ENCODE measurements around the gene ACO2.

Gene ACO2

DNA sequence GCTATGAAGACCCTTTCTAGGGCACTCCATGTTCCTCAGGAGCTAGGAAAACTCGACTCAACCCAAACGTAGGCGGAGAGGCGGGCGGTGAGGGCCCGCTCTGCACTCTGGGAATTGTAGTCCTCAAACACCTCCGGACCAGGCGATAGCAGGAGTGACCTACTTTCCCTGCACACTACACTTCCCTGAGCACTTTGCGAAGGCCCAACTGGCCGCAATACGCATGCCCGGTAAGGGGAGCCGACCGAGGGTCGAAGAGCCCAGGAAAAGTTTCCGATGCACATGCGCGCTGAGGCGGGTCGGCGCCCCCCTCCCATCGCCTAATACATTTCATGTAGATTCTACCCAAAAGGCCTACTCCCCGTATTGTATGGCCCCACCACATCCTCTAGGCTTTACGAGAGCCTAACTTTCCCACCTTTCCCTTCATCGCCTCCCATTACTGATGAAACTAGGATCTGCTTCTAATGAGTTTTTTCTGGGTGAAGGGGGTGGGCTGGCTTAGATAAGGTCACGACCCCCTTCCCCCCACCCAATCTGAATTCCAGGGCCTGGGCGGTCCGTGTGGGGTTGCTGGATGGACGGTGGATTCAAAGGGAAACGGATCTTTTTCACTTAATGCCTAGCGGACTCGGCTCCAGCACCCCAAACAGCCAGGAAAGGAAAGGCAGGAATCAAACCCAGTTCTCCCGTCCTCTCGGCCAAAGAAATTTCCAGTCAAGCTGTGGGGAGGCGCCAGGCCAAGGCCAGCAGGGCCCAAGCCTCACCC is 24.4 kb upstream of the ACO2 start:
- Histone ChIP-seq H3K9ac (ENCODE audit: low read length) (peak overlapping the region; percentile 93), H4K20me1 (ENCODE audit: insufficient read depth, low read length) (peaks cover 7% of the 10 kb centered on the region; the same call in 1 of the 2 replicates), H3K27ac (ENCODE audit: low read length) (peak overlapping the region; percentile 87), H3K79me2 (ENCODE audit: low read length) (peaks cover 77% of the 10 kb centered on the region), H3K4me2 (ENCODE audit: low read length) (peak overlapping the region; percentile 92), H3K4me3 (ENCODE audit: low read length) (peak overlapping the region; percentile 84), H3K4me1 (ENCODE audit: low read length) (peaks cover 14% of the 10 kb centered on the region), H3K36me3 (replicated peaks; ENCODE audit: low read depth, low read length) (peaks cover 12% of the 10 kb centered on the region), H2AFZ (ENCODE audit: low read depth, low read length) (0 out of 2 replicates have a peak overlapping the region, but pooled peaks have one; percentile 12), H3K27me3 (ENCODE audit: low read depth, low read length) (no peaks in the 10 kb centered on the region), H3K9me3 (ENCODE audit: insufficient read depth, low read length) (no peaks in the 10 kb centered on the region)
- TF ChIP-seq, protein P1, sequence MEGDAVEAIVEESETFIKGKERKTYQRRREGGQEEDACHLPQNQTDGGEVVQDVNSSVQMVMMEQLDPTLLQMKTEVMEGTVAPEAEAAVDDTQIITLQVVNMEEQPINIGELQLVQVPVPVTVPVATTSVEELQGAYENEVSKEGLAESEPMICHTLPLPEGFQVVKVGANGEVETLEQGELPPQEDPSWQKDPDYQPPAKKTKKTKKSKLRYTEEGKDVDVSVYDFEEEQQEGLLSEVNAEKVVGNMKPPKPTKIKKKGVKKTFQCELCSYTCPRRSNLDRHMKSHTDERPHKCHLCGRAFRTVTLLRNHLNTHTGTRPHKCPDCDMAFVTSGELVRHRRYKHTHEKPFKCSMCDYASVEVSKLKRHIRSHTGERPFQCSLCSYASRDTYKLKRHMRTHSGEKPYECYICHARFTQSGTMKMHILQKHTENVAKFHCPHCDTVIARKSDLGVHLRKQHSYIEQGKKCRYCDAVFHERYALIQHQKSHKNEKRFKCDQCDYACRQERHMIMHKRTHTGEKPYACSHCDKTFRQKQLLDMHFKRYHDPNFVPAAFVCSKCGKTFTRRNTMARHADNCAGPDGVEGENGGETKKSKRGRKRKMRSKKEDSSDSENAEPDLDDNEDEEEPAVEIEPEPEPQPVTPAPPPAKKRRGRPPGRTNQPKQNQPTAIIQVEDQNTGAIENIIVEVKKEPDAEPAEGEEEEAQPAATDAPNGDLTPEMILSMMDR (IDR thresholded peaks at IDR 0.05; ENCODE audit: low read depth, low read length): no peak

GRCh38 chr22:41445129-41446056 is 23.5 kb upstream of the ACO2 start:
- Histone ChIP-seq H3K4me1 (ENCODE audit: low read length) (peaks cover 14% of the 10 kb centered on the region), H3K4me2 (ENCODE audit: low read length) (peak overlapping the region; percentile 92), H2AFZ (ENCODE audit: low read depth, low read length) (no peak overlapping the region), H3K9me3 (ENCODE audit: insufficient read depth, low read length) (no peaks in the 10 kb centered on the region), H3K9ac (ENCODE audit: low read length) (peak overlapping the region; percentile 93), H3K79me2 (ENCODE audit: low read length) (peaks cover 70% of the 10 kb centered on the region), H3K27ac (ENCODE audit: low read length) (peak overlapping the region; percentile 87), H3K36me3 (replicated peaks; ENCODE audit: low read depth, low read length) (peaks cover 9% of the 10 kb centered on the region), H4K20me1 (ENCODE audit: insufficient read depth, low read length) (peaks cover 7% of the 10 kb centered on the region; the same call in 1 of the 2 replicates), H3K27me3 (ENCODE audit: low read depth, low read length) (no peaks in the 10 kb centered on the region), H3K4me3 (ENCODE audit: low read length) (peak overlapping the region; percentile 84)
- TF ChIP-seq, protein P1 (IDR thresholded peaks at IDR 0.05; ENCODE audit: low read depth, low read length): no peak
- TF ChIP-seq EZH2phosphoT487 (IDR thresholded peaks at IDR 0.05; ENCODE audit: low read depth): no peak

DNA sequence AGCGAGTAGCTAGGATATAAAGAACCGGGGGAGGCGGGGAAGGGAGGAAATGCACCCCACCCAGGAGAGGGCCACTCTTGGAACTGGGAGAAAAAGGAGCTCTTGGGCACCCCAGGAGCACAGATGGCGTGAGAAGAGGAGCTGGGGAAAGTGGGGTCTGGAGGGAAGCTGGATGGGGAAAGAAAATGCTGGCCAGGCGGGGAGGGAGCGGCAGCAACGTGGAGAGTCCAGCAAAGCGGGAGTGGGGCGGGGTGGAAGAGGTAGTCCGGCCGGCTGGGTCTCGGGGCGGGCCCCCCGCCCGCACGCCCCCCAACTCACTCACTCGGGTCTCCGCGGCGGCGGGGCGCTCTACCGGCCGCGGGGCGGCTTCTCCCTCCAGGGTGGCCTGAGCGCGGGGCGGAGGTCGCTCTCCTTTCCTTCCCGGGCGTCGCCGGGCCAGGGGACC is 22.8 kb upstream of the ACO2 start:
- peak overlapping the region; percentile 93 for H3K9ac ChIP-seq (ENCODE audit: low read length)
- peaks cover 7% of the 10 kb centered on the region; the same call in 1 of the 2 replicates for H4K20me1 ChIP-seq (ENCODE audit: insufficient read depth, low read length)
- H3K27me3 ChIP-seq (ENCODE audit: low read depth, low read length): no peaks in the 10 kb centered on the region
- peak overlapping the region; percentile 87 for H3K27ac ChIP-seq (ENCODE audit: low read length)
- H3K79me2 ChIP-seq (ENCODE audit: low read length): peaks cover 64% of the 10 kb centered on the region
- peaks cover 9% of the 10 kb centered on the region for H3K36me3 ChIP-seq (replicated peaks; ENCODE audit: low read depth, low read length)
- no peak overlapping the region for H2AFZ ChIP-seq (ENCODE audit: low read depth, low read length)
- peak overlapping the region; percentile 92 for H3K4me2 ChIP-seq (ENCODE audit: low read length)
- peaks cover 14% of the 10 kb centered on the region for H3K4me1 ChIP-seq (ENCODE audit: low read length)
- peak overlapping the region; percentile 84 for H3K4me3 ChIP-seq (ENCODE audit: low read length)
- H3K9me3 ChIP-seq (ENCODE audit: insufficient read depth, low read length): no peaks in the 10 kb centered on the region
- TF ChIP-seq, protein P1 (IDR thresholded peaks at IDR 0.05; ENCODE audit: low read depth, low read length): no peak
- no peak for TF ChIP-seq EZH2phosphoT487 (IDR thresholded peaks at IDR 0.05; ENCODE audit: low read depth)
